HEK293T (cell line): Measurements from ENCODE around the gene TMEM125.

Source experiments
- ARNT ChIP-seq: fragments of 450-650 bp; IDR thresholded peaks from 2 replicates; pipeline ENCODE4 v1.6.1; 2017; ENCODE audit warnings: mild to moderate bottlenecking
- BHLHE40 ChIP-seq: fragments of 450-650 bp; IDR thresholded peaks from 2 replicates; pipeline ENCODE4 v1.6.1; 2016; ENCODE audit warnings: mild to moderate bottlenecking, moderate library complexity, borderline replicate concordance
- FOXA1 ChIP-seq: fragments of 450-650 bp; IDR thresholded peaks from 2 replicates; pipeline ENCODE4 v1.6.1; 2016; ENCODE audit warnings: mild to moderate bottlenecking
- TF ChIP-seq, protein P1 (sequence below): fragments of 450-650 bp; IDR thresholded peaks from 2 replicates; pipeline ENCODE4 v1.6.1; 2016

DNA sequence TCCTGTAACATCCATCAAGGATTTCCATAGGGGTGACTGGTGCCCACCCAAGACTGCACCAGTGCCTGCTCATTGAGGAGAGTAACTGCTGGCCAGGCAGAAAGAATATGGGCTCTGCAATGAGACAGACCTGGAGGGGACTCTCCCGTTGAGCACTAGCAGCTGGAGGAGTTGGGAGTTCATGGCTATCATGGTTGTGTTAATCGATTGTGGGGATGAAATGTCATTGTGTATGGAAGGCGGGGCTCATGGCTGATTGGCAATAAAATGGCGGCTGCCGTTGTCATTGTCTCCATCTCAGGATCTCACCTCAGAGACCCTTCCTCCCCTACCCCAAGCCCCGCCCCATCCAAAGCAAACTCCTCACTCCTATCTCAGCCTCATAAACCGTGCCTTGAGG lies 3.9 kb downstream of the TMEM125 start:
- no peak for TF ChIP-seq BHLHE40
- no peak for TF ChIP-seq ARNT
- TF ChIP-seq FOXA1, result no peak
- TF ChIP-seq, protein P1, sequence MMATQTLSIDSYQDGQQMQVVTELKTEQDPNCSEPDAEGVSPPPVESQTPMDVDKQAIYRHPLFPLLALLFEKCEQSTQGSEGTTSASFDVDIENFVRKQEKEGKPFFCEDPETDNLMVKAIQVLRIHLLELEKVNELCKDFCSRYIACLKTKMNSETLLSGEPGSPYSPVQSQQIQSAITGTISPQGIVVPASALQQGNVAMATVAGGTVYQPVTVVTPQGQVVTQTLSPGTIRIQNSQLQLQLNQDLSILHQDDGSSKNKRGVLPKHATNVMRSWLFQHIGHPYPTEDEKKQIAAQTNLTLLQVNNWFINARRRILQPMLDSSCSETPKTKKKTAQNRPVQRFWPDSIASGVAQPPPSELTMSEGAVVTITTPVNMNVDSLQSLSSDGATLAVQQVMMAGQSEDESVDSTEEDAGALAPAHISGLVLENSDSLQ, result no peak
